Panc1 (cell line): Measurements from ENCODE around the gene DCAF4.

Experiments used
- CTCF ChIP-seq: fragments of 450-650 bp; IDR thresholded peaks from 2 replicates; pipeline ENCODE4 v1.5.1; 2017; ENCODE audit warnings: mild to moderate bottlenecking
- POLR2AphosphoS5 ChIP-seq: IDR thresholded peaks from 2 replicates; pipeline ENCODE4 v1.6.1; 2012; ENCODE audit warnings: mild to moderate bottlenecking, low read depth, low read length, moderate library complexity
- REST ChIP-seq, 2 experiments: IDR thresholded peaks; 2 replicates each; pipeline ENCODE4 v1.6.1; 2011 to 2012; ENCODE audit warnings: low read depth in 2 of 2, control low read depth in 1 of 2, low read length in 1 of 2, mild to moderate bottlenecking in 1 of 2, moderate library complexity in 1 of 2; ENCODE audit not compliant: insufficient read depth in 1 of 2
- SIN3A ChIP-seq: IDR thresholded peaks from 2 replicates; pipeline ENCODE4 v1.6.1; 2012; ENCODE audit warnings: low read depth, mild to moderate bottlenecking, low read length, moderate library complexity, borderline replicate concordance; ENCODE audit not compliant: insufficient read depth

- TF ChIP-seq CTCF (no peak), POLR2AphosphoS5 (no peak), REST (IDR thresholded peaks at IDR 0.05; ENCODE audit: insufficient read depth in 1 of 2, low read depth in 2 of 2, low read length in 1 of 2) (no peak), SIN3A (no peak)
Measured at GRCh38 chr14:73007835-73008234, 81.6 kb downstream of the DCAF4 start.
